ENCODE data around the gene SNX15.

Gene SNX15

DNA sequence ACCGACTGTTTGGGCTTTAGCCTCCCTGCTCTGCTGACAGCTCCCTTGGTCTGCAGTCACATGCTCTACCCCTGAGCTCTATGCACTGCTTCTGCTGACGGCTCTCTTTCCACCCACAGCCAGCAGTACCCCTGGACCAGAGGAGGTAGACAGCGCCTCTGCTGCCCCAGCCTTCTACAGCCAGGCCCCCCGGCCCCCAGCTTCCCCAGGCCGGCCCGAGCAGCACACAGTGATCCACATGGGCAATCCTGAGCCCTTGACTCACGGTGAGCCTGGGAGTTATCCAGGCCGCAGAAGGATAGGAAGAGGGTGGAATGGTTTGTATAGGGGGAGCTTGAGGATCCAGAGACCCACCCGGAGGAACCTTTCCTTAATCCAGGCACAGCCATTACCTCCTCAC is 59.6 kb downstream of the SNX15 start:
- DNase-seq: no peak

GRCh38 chr11:65087216-65087615 is 60.0 kb downstream of the SNX15 start:
- DNase-seq: no peak

DNA sequence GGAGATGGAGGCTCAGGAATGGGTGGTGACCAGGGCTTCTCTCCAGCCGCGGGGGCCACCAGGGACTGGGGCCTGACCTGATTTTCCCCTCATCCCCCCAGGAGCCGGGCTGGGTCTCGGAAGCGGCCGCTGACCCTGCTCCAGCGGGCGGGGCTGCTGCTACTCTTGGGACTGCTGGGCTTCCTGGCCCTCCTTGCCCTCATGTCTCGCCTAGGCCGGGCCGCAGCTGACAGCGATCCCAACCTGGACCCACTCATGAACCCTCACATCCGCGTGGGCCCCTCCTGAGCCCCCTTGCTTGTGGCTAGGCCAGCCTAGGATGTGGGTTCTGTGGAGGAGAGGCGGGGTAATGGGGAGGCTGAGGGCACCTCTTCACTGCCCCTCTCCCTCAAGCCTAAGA is 60.6 kb downstream of the SNX15 start:
- no peak for DNase-seq

DNA sequence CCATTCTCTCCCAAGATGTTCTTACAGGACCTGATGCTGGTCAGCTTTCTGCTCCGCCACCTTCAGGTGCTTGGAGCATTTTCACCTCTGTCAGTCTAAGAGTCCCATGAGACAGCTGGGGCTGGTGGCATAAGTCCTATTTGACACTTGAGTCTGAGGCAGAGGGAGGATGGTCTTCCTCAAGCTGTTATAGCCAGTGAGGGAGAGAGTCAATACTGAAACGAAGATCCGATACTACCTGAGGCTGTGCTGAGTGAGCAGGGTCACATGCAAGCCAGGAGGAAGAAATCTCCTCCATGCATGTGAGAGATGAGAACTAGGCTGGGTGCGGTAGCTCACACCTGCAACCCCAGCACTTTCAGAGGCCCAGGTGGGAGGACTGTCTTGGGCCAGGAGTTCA is 62.4 kb downstream of the SNX15 start:
- no peak for DNase-seq
